Heart left ventricle (tissue), 13 donors: ENCODE data around the gene CADM2.

Experiments
- CTCF ChIP-seq, 12 donors: fragments of 200-600 bp; sonication (generic) in 4 of 12; IDR thresholded peaks; one replicate each; pipeline versions ENCODE4 v1.5.0 to v1.8.0; 2018 to 2022; ENCODE audit warnings: antibody characterized with exemption in 12 of 12, mild to moderate bottlenecking in 5 of 12
- POLR2A ChIP-seq, 2 donors: fragments of 450-650 bp; IDR thresholded peaks; one replicate each; pipeline ENCODE4 v1.6.1; 2017; ENCODE audit warnings: antibody characterized with exemption in 2 of 2, mild to moderate bottlenecking in 2 of 2, moderate library complexity in 2 of 2
- donor health status: ischemic (EF 13 %, LVEDD 7.1; RV severe dilation, severe dysfunction).
- donor health status: DM: no; HTN: yes; CAD: no.
- donor health status: DM: no; HTN: no; CAD: no.
- donor health status: ischemic (EF 25% LVEDD 6.9; RV normal size, moderate dysfunction).
- donor health status: ischemic (EF 25% LVEDD 5.7; RV mildly dilated, moderate dysfunction).
- donor health status: ischemic (EF 35%, LVEDD 5.7; RV mildly dilated, moderate dysfunction).
- donor health status: nonischemic (EF 11% LVEDD 7.7; RV severe dilation, severe dysfunction).
- donor health status: DM: yes; HTN: yes; CAD: no.
- donor health status: PGD.
- donor health status: ischemic (EF 29% LVEDD 5.4; RV normal size, mild dysfunction).
- donor health status: nonischemic (EF 23%, LVEDD 6.1; RV moderate dilation, normal function).

GRCh38 chr3:85495602-85496001, 536.8 kb downstream of the CADM2 start:
- no peak for TF ChIP-seq CTCF (IDR thresholded peaks at IDR 0.05)
- TF ChIP-seq POLR2A (IDR thresholded peaks at IDR 0.05): no peak
